TTC549 (cell line): Measurements from ENCODE around the gene ZNF581.

Source experiments
- FAIRE-seq: peaks from 2 replicates; lab custom pipeline; 2012; peaks lifted over from hg19 to GRCh38; lab: Jason Lieb, UNC

Gene ZNF581

DNA sequence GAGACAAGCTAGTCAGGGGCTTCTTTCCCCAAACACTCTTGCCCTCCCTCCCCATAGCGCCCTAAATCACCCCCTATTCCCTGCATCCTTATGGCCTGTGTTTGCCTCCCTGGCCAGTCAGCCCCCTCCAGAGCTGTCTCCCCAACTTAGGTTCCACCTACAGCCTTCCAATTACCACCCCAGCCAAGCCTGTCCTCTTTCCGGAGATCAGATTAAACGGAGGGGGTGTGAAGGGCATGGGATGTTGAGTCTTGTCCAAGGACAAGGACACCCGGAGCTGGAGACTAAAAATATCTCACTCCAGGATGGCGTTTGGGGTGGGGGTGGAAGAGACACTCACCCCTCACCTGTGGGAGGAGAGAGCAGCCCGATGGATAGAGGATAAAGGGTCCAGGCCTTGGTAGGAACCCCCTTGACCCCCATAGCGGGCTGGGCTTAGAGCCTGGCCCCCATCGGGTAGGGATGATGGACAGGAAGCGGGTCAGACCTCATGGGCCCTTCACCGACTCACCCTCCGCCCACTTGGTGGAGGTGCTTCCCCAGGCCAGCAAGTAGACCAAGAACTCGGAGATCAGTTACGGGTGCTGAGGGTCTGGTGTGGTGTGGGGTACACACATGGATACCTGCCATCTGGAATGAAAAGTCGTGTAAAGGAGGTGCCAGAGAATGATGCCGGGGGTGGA, 32.0 kb upstream of the ZNF581 start:
- FAIRE-seq, result no peak

DNA sequence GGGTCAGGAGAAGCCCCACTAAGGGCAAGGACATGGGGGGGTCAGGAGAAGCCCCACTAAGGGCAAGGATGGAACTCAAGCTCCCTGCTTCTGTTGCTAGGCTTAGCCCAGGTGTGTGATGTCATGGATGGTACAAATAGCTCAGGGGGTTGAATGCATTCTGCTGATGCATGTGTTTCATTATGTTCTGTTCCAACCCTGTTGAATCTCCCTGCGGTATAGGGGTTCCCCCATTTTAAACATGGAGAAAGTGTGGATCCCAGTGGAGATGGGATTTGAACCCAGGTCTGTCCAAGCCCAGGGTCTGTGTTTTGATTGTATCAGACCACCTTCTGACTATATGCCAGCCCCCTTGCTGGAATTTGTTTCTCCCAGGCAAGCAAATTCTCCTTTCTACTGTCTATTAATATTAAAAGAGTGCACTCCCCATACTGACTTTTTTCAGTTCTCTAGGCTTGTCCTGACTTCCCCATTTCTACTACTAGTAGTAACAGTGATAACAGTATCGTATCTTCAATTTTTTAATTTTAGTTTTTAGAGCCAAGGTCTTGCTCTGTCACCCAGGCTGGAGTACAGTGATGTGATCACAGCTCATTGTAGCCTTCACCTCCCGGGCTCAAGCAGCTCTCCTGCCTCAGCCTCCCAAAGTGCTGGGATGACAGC, 31.3 kb upstream of the ZNF581 start:
- FAIRE-seq, result no peak

DNA sequence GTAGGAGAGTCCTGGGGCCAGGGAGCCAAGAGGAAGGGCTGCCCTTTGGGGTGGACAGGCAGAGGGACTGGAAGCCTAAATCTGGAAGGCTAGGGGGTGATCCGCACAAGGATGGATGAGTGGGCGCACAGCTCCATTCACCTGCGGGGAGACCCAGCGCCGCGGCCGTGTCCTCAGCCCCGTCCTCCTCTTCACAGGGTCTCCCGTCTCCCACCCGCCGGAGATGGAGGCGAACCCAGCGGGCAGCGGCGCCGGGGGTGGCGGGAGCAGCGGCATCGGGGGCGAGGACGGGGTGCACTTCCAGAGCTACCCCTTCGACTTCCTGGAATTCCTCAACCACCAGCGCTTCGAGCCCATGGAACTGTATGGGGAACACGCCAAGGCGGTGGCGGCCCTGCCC, 30.1 kb upstream of the ZNF581 start:
- no peak for FAIRE-seq

DNA sequence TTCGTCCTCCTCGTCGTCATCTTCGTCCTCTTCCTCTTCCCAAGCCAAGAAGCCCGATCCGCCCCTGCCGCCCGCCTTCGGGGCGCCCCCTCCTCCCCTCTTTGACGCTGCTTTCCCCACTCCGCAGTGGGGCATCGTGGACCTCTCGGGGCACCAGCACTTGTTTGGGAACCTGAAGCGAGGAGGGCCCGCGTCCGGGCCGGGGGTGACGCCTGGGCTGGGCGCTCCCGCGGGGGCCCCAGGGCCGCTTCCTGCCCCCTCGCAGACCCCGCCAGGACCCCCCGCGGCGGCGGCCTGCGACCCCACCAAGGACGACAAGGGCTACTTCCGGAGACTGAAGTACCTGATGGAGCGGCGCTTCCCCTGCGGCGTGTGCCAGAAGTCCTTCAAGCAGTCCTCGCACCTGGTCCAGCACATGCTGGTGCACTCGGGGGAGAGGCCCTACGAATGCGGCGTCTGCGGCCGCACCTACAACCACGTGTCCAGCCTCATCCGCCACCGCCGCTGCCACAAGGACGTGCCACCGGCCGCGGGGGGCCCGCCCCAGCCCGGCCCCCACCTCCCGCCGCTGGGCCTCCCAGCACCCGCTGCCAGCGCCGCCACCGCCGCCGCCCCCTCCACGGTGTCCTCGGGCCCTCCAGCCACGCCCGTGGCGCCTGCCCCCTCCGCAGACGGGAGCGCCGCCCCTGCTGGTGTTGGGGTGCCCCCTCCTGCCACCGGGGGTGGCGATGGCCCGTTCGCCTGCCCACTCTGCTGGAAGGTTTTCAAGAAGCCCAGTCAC, 29.3 kb upstream of the ZNF581 start:
- no peak for FAIRE-seq

DNA sequence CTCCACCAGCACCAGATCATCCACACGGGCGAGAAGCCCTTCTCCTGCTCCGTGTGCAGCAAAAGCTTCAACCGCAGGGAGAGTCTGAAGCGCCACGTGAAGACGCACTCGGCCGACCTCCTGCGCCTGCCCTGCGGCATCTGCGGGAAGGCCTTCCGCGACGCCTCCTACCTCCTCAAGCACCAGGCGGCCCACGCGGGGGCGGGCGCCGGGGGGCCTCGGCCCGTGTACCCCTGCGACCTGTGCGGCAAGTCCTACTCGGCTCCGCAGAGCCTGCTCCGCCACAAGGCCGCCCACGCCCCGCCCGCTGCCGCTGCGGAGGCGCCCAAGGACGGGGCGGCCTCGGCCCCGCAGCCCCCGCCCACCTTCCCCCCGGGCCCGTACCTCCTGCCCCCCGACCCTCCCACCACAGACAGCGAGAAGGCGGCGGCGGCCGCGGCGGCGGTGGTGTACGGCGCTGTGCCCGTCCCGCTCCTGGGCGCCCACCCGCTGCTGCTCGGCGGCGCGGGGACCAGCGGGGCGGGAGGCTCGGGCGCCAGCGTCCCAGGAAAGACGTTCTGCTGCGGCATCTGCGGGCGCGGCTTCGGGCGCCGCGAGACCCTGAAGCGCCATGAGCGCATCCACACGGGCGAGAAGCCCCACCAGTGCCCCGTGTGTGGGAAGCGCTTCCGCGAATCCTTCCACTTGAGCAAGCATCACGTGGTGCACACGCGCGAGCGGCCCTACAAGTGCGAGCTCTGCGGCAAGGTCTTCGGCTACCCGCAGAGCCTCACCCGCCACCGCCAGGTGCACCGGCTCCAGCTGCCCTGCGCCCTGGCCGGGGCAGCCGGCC, 28.5 kb upstream of the ZNF581 start:
- FAIRE-seq, result no peak

DNA sequence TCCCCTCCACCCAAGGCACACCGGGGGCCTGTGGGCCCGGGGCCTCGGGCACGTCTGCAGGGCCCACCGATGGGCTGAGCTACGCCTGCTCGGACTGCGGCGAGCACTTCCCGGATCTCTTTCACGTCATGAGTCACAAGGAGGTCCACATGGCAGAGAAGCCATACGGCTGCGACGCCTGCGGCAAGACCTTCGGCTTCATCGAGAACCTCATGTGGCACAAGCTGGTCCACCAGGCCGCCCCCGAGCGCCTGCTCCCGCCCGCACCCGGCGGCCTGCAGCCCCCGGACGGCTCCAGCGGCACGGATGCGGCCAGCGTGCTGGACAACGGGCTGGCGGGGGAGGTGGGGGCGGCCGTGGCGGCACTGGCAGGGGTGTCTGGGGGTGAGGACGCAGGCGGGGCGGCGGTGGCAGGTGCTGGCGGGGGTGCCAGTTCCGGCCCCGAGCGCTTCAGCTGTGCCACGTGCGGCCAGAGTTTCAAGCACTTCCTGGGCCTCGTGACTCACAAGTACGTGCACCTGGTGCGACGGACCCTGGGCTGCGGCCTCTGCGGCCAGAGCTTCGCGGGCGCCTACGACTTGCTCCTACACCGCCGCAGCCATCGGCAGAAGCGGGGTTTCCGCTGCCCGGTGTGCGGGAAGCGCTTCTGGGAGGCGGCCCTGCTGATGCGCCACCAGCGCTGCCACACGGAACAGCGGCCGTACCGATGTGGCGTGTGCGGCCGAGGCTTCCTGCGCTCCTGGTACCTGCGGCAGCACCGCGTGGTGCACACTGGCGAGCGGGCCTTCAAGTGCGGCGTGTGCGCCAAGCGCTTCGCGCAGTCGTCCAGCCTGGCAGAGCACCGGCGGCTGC, 27.7 kb upstream of the ZNF581 start:
- FAIRE-seq, result no peak

DNA sequence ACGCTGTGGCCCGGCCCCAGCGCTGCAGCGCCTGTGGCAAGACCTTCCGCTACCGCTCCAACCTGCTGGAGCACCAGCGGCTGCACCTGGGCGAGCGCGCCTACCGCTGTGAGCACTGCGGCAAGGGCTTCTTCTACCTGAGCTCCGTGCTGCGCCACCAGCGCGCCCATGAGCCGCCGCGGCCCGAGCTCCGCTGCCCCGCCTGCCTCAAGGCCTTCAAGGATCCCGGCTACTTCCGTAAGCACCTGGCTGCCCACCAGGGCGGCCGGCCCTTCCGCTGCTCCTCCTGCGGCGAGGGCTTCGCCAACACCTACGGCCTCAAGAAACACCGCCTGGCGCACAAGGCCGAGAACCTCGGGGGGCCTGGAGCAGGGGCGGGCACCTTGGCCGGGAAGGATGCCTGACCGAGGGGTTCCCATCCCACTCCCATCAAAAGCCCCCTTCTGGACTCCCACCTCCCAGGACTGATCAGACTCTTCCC, 27.0 kb upstream of the ZNF581 start:
- FAIRE-seq, result no peak

DNA sequence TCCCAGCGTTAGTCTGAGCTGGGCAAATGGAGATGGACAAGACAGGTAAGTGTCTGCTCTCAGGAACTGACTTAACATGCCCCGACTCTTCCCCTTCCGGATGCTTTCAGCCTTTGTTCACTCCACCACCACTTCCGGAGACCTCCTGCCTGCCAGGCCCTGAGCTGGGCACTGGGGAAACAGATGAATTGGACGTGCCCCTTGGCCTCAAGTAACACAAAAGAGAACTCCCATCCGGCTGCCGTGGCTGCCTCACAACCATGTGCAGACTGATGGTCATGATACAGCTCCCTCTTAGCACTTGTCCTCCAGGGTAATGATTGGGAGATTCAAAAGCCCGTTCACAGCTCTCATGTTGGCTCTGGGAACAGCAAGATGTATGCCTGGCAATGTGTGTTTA, 26.0 kb upstream of the ZNF581 start:
- no peak for FAIRE-seq

DNA sequence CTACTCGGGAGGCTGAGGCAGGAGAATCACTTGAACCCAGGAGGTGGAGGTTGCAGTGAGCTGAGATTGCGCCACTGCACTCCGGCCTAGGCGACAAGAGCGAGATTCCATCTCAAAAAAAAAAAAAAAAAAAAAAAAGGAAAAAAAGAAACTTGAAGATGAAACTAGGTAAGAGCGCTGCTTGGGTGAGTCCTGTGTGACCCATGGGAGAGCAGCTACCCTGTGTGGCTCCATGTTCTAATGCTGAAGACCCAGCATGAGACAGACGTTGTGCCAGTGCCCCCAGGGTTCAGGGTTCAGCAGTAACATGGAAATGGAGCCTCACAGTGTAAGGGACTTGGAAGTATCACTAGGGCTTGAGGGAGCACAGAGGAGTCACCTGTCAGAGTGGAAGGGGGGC, 25.0 kb upstream of the ZNF581 start:
- FAIRE-seq, result no peak

DNA sequence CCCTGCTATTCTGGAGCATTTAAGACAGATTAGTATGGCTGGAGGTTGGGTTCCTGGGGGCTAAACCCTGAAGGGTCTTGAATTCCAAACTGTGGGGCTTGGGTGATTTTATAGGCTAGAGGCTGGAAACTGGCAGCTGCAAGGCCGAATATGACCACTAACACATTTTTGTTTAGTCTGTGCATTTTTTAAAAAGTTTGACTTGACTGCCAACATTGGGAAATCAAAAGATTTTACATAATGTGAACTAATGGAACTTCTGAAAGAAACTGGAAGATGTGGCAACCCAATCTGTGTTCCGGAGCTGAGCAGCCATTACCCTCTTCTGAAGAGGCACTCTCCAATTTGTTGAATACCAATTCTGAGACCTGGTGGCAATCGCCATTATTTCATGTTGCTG, 24.2 kb upstream of the ZNF581 start:
- FAIRE-seq, result no peak

DNA sequence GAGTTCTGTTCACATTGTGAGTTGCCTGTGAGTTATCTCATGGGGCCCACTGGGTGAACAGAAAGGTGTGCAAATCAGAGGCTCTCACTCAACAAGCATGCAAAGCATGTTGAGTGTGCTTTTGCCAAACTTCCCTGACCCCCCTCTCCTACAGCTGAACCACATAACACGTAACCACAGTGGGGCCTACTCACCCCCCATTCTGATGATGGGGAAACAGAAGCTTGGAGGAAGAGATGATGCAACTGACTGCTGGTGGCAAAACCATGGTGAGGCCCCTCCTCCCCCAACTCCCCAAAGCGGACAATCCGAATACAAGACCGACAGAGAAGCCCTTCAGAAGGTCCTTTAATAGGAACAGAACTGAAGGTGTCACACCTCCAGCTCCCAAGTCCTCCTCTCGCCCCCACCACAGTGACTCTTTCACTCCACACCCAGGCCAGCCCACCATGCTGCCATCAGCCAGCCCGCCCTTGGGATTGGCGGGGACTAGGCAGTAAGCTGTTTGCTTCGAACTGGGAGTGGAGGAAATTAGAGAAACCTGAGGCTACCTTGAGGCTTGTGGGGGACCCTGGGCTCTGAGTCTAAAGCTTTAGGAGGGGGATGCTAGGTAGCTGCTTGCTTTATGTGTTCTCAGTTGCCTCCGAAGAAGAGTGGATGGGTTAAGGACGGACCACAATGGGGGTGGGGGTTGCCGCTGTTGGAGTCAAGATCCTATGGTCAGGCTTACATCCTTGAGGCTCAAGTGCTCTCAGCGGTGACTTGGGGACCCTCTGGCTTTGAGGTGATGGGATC, 22.8 kb upstream of the ZNF581 start:
- no peak for FAIRE-seq

DNA sequence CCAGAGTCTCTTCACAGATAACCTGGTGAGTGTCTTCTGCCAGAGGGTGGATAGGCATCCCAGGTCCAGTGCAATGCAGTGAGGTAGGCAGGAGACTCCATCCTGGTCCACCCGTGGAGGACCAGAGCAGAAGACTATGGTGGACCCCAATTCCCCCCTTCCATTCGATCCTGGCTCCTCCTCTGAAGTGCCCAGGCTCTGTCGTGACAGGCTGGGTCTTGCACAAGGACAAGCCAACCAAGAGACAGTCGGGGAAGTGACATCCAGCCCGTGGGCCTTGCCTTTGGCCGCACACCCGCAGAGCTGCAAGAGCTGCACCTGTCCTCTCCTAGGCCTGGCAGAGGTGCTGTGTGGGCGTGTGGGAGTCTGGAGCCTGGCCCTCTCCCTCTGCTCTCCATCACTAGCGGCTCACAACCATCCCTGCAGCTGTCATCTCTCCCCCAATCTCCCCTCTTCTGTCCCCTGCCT, 22.2 kb upstream of the ZNF581 start:
- FAIRE-seq, result no peak

DNA sequence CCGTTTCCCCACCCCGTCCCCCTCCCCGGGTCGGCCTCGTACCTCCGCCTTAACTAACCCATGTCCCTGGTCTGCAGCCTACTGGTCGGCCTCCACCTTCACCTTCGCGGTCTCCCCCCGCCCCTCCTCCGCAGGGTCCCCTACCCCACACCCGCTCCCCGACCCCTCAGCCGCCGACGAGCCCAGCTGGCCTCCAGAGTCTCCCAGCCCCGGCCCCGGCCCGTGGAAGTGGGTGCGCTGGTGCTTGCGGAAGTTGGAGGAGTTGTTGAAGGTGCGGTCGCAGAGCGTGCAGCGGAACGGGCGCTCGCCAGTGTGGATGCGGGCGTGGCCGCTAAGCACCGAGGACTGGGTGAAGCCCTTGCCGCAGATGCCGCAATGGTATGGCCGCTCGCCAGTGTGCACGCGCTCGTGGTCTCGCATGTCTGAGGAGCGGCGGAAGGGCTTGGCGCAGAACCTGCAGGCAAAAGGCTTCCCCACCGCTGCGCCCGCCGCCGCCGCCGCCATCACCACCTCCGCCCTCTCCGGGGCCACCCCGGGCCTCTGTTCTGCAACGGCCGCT, 21.7 kb upstream of the ZNF581 start:
- FAIRE-seq, result no peak

DNA sequence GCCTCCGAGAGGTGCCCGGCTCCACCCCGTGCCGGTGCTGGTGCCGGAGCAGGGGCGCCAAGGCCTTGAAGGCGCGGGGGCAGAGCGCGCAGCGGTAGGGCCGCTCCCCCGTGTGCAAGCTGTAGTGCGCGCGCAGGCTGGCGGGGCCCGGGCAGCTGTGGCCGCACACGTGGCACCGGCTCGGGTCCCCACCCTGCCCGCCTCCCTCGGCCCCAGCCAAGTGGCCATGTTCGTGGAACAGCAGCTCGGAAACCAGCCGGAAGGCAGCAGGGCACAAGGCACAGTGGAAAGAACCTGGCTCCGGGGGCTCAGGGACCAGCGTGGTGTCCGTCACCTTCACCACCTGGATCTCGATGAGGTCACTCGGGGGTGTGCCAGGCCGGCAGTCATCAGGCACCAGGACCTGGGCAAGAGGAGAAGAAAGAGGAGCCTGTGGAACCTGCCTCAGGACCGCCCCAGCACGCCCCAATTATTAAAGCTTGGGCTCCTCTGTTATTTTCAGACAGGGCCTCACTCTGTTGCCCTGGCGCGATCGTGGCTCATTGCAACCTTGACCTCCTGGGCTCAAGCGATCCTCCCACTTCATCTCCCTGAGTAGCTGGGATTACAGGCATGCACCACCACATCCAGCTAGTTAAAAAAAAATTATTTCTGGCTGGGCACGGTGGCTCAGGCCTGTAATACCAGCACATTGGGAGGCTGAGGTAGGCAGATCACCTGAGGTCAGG, 21.0 kb upstream of the ZNF581 start:
- FAIRE-seq, result no peak

DNA sequence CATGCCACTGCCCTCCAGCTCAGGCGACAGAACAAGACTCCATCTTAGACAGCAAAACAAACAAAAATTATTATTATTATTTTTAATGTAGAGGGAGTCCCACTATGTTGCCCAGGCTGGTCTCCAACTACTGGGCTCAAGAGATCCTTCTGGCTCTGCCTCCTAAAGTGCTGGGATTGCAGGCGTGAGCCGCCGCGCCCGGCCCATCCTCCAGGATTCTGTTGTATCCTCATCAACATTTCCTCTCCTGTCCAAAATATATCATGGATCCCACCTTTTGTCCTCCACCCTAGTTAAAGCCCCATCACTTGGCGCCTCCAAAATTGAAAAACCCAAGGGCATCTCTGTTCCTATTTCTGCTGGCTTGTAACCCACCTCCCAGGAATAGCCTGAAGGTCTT, 20.3 kb upstream of the ZNF581 start:
- FAIRE-seq, result no peak

DNA sequence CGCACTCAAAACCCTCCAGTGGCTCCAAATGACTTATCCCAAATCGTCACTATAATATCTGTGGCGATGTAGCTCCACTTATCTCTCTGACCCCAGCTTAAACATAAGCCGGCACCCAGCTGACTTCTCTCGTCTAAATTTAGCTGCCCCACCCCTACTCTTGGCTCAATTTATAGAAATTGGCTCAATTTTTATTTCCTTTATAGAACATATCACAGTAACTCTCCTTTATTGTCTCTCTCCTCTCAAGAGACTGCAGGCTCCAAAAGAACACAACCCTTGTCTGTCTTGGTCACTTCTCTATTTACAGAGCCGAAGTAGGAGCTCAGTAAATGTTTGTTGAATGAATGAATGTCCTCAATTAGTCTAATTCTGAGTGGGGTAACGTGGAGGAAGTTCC, 19.9 kb upstream of the ZNF581 start:
- FAIRE-seq, result no peak

DNA sequence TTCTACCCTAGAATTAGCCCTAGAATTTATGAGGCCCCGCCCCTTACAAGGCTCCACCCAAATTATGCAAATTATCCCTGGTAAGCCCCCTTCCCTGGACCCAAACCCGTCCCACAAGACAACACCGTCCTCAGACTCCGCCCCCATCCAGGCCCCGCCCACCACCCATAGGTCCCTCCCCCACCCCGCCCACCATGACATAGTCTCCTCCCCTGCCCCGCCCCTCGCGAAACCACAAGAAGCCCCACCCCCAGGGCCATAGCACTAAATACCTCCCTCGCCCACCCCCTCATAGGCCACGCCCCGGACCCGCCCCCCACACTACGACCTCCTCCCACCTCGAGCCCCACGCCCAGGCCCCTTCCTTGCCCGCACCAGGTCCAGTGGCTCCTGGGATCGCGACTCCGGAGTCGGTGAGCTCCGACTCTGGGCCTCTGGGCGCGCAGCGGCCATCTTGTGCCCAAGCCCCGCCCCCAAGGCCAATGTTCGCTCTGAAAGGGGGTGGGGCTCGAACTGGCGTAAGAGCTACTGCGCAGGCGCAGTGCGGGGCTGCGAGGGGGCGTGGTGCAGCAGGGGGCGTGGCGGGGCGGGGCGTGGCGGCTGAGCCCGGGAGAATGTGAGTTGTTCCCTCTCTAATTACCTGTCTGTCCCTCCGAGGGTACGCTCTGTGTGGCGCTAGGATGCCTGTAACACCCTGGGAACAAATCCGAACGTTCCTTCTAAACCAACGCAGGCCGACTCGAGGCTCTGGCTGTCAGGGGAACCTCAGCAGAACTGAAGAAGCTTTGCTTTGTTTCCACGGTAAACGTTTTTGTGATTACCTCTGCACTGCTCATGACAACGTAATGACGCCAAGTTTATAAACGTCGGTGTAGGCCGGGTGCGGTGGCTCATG, 19.1 kb upstream of the ZNF581 start, which contains the start of gene ZNF784:
Gene ZNF784 (minus strand): TSS at position 458 of the 895 bp plus-strand sequence. CDS start 5 bp downstream, at position 453.
- FAIRE-seq, result no peak

DNA sequence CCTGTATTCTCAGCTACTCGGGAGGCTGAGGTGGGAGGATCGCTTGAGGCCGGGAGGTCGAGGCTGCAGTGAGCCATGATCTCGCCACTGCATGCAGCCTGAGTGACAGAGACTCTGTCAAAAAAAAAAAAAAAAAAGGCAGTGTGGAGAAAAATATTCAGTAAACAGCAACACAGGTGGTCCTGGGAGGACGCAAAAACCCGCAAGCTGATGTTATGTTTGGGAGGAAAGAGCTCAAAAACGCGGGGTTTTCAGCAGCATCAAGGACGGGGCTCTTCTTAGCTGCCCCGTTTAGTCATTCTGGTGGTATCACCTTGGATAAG, 18.5 kb upstream of the ZNF581 start:
- FAIRE-seq, result no peak
